Measurements from ENCODE around the gene IZUMO1R. TPM values are rescaled to one million over a fixed set of nuclear protein-coding genes. Genes with fewer than 3 reads are reported as not detected.
"Not testable (repeated sequence)": the region's sequence is repeated elsewhere in the genome, so short reads cannot be mapped to it uniquely, and the experiment has no call there.

Gene IZUMO1R
- total and polyA plus RNA-seq, 9 donors = not detected

- H3K4me3 ChIP-seq (ENCODE audit: low read length); H3K36me3 ChIP-seq (ENCODE audit: control insufficient read depth, insufficient read depth, low read length); H3K9me3 ChIP-seq (replicated peaks; ENCODE audit: control insufficient read depth, low read depth, low read length); DNase-seq; H3K27me3 ChIP-seq (ENCODE audit: control insufficient read depth, insufficient read depth, low read length); H3K4me1 ChIP-seq (ENCODE audit: control insufficient read depth, insufficient read depth, low read length); H3K27ac ChIP-seq (ENCODE audit: low read length): not testable (repeated sequence)
- 83% methylated on average over 5 of the region's 8 CpGs for WGBS (ENCODE audit: insufficient coverage)
Measured at GRCh38 chr11:94346311-94346710, 41.9 kb downstream of the IZUMO1R start.

- WGBS (ENCODE audit: insufficient coverage) = 44% methylated on average over 3 of the region's 10 CpGs
- H3K9me3 ChIP-seq (replicated peaks; ENCODE audit: control insufficient read depth, low read depth, low read length); H3K4me3 ChIP-seq (ENCODE audit: low read length); H3K4me1 ChIP-seq (ENCODE audit: control insufficient read depth, insufficient read depth, low read length); DNase-seq; H3K27ac ChIP-seq (ENCODE audit: low read length); H3K27me3 ChIP-seq (ENCODE audit: control insufficient read depth, insufficient read depth, low read length); H3K36me3 ChIP-seq (ENCODE audit: control insufficient read depth, insufficient read depth, low read length): not testable (repeated sequence)
Measured at GRCh38 chr11:94350850-94351563, 46.6 kb downstream of the IZUMO1R start.

Other genes starting within 250 kb of the IZUMO1R start
- 27.1 TPM for gene PANX1, start 175.7 kb upstream of the IZUMO1R start, total RNA-seq
- gene PANX1, start 175.7 kb upstream of the IZUMO1R start, polyA plus RNA-seq (ENCODE audit: insufficient read depth in 1 of 8, insufficient read length in 8 of 8, low replicate concordance in 1 of 8) = 10 to 100 TPM; 10.5 to 25.2 (median 20.6) TPM
- gene GPR83, start 96.8 kb downstream of the IZUMO1R start, total RNA-seq = 0.09 TPM
- gene GPR83, start 96.8 kb downstream of the IZUMO1R start, polyA plus RNA-seq (ENCODE audit: insufficient read depth in 1 of 8, insufficient read length in 8 of 8, low replicate concordance in 1 of 8) = under 1 TPM; 0.16 to 0.31 (median 0.19) TPM
- gene MRE11, start 189.3 kb downstream of the IZUMO1R start, total RNA-seq = 18.3 TPM
- gene MRE11, start 189.3 kb downstream of the IZUMO1R start, polyA plus RNA-seq (ENCODE audit: insufficient read depth in 1 of 8, insufficient read length in 8 of 8, low replicate concordance in 1 of 8) = 10 to 100 TPM in 7 of 8 donors, 1 to 10 TPM in 1; 8.0 to 22.6 (median 14.0) TPM
- gene ANKRD49, start 189.4 kb downstream of the IZUMO1R start, total RNA-seq = 17.1 TPM
- gene ANKRD49, start 189.4 kb downstream of the IZUMO1R start, polyA plus RNA-seq (ENCODE audit: insufficient read depth in 1 of 8, insufficient read length in 8 of 8, low replicate concordance in 1 of 8) = 10 to 100 TPM; 10.0 to 14.0 (median 12.2) TPM
- gene C11orf97, start 207.9 kb downstream of the IZUMO1R start, total RNA-seq = not detected
- gene C11orf97, start 207.9 kb downstream of the IZUMO1R start, polyA plus RNA-seq (ENCODE audit: insufficient read depth in 1 of 8, insufficient read length in 8 of 8, low replicate concordance in 1 of 8) = not detected
- gene FUT4, start 239.3 kb downstream of the IZUMO1R start, total RNA-seq = 5.0 TPM
- 1 to 10 TPM; 5.1 to 7.4 (median 5.4) TPM for gene FUT4, start 239.3 kb downstream of the IZUMO1R start, polyA plus RNA-seq (ENCODE audit: insufficient read depth in 1 of 8, insufficient read length in 8 of 8, low replicate concordance in 1 of 8)